ENCODE results near the gene DCTPP1. TPM values are rescaled to one million over a fixed set of nuclear protein-coding genes. Genes with fewer than 3 reads are reported as not detected.

The DCTPP1 gene
- total and polyA plus RNA-seq, 2 of the 4 experiments (the other 2 are of a cell fraction): 24.9 to 45.5 TPM

DNA sequence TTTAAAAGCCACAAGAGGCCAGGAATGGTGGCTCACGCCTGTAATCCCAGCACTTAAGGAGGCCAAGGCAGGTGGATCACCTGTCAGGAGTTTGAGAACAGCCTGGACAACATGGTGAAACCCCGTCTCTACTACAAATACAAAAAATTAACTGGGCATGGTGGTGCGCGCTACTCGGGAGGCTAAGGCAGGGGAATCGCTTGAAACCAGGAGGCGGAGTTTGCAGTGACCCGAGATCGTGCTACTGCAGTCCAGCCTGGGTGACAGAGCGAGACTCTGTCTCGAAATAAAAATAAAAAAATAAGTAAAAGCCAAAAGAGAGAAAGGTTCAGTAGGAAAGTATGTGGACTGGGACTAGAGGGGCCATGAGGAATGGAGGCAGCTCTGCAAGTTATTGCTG, 29.6 kb upstream of the DCTPP1 start:
- CTCF ChIA-PET: no interaction called here
- H3K9me3 ChIP-seq (ENCODE audit: control insufficient read depth, insufficient read depth, low read length): no peaks in the 10 kb centered on the region
- H3K36me3 ChIP-seq (ENCODE audit: control insufficient read depth, insufficient read depth, low read length): no peaks in the 10 kb centered on the region
- DNase-seq (no peak), ATAC-seq (ENCODE audit: low read depth) (no peak)
- no peak overlapping the region for H4K5ac ChIP-seq (ENCODE audit: low read depth, low read length)
- H3K9ac ChIP-seq (ENCODE audit: low read depth, low read length): no peak overlapping the region
- in situ Hi-C loops (cut with MboI; ENCODE audit: low sequenced_read_pairs) (no loop called here), intact Hi-C loops (cut with micrococcal nuclease) (no loop called here), dilution Hi-C loops (cut with HindIII; ENCODE audit: low sequenced_read_pairs, unreplicated experiment) (no loop called here)
- BruUV-seq (replicated peaks): no TSS peak
- no peak overlapping the region for H2BK20ac ChIP-seq (ENCODE audit: low read depth, low read length)
- no peak overlapping the region for H3K56ac ChIP-seq (ENCODE audit: extremely low read depth, insufficient read depth, low read length)
- no peak overlapping the region for H3K14ac ChIP-seq (replicated peaks; ENCODE audit: low read depth, low read length)
- POLR2A ChIA-PET (ENCODE audit: unreplicated experiment): no interaction called here
- no CpG with 5 or more reads among the region's 11 CpGs for WGBS, 2 experiments (ENCODE audit: extremely low coverage in 2 of 2, insufficient read length in 1 of 2)
- H3K9me1 ChIP-seq (ENCODE audit: insufficient read depth, low read length): no peaks in the 10 kb centered on the region
- no peak overlapping the region for H2AK9ac ChIP-seq (replicated peaks; ENCODE audit: low read depth, low read length, poor library complexity)
- no peak overlapping the region for H3K27ac ChIP-seq (ENCODE audit: insufficient read depth, low read length)
- no peak overlapping the region for H3K18ac ChIP-seq (ENCODE audit: low read depth, low read length)
- no peak overlapping the region for H3K4me2 ChIP-seq (ENCODE audit: low read depth, low read length)
- no peak overlapping the region for H2BK5ac ChIP-seq (ENCODE audit: low read depth, low read length, poor library complexity, severe bottlenecking)
- H2BK120ac ChIP-seq (ENCODE audit: low read depth, low read length): no peak overlapping the region
- H4K91ac ChIP-seq (ENCODE audit: insufficient read depth, low read depth, low read length): no peak overlapping the region
- H3K23ac ChIP-seq (ENCODE audit: low read depth, low read length): no peak overlapping the region
- no peak overlapping the region for H4K8ac ChIP-seq (ENCODE audit: low read depth in 2 of 2, low read length in 2 of 2)
- no peaks in the 10 kb centered on the region for H3K79me1 ChIP-seq (ENCODE audit: low read depth in 1 of 2, low read length in 2 of 2)
- no peaks in the 10 kb centered on the region for H3K4me1 ChIP-seq (ENCODE audit: control insufficient read depth, insufficient read depth, low read length)
- no peak overlapping the region for H3K4me3 ChIP-seq (ENCODE audit: insufficient read depth, low read depth, low read length)
- no peaks in the 10 kb centered on the region for H4K20me1 ChIP-seq (ENCODE audit: insufficient read depth, low read length)
- TF ChIP-seq BHLHE40 (IDR thresholded peaks at IDR 0.05; ENCODE audit: low read depth, low read length) (no peak), FOS (IDR thresholded peaks at IDR 0.05; ENCODE audit: low read depth, low read length) (no peak), RFX5 (IDR thresholded peaks at IDR 0.05; ENCODE audit: low read depth, low read length) (no peak), CTCF (conservative IDR thresholded peaks at IDR 0.05; ENCODE audit: low read depth, low read length) (no peak), MAZ (IDR thresholded peaks at IDR 0.05; ENCODE audit: borderline replicate concordance, low read depth, low read length) (no peak), NFE2L2 (IDR thresholded peaks at IDR 0.05; ENCODE audit: low read depth, low read length) (no peak), ELK1 (IDR thresholded peaks at IDR 0.05; ENCODE audit: borderline replicate concordance, low read depth, low read length) (no peak), CHD1 (IDR thresholded peaks at IDR 0.05; ENCODE audit: low read depth, low read length) (no peak), CEBPB (IDR thresholded peaks at IDR 0.05; ENCODE audit: low read depth, low read length) (no peak), RCOR1 (IDR thresholded peaks at IDR 0.05; ENCODE audit: insufficient replicate concordance, low read length) (no peak), SMC3 (IDR thresholded peaks at IDR 0.05; ENCODE audit: low read depth, low read length) (no peak), MXI1 (IDR thresholded peaks at IDR 0.05; ENCODE audit: borderline replicate concordance, low read depth, low read length) (no peak), RAD21 (IDR thresholded peaks at IDR 0.05; ENCODE audit: low read length) (no peak), POLR2A (IDR thresholded peaks at IDR 0.05; ENCODE audit: low read depth, low read length) (no peak), MAFK (IDR thresholded peaks at IDR 0.05; ENCODE audit: low read depth, low read length) (no peak)
- TF ChIP-seq, protein P1, sequence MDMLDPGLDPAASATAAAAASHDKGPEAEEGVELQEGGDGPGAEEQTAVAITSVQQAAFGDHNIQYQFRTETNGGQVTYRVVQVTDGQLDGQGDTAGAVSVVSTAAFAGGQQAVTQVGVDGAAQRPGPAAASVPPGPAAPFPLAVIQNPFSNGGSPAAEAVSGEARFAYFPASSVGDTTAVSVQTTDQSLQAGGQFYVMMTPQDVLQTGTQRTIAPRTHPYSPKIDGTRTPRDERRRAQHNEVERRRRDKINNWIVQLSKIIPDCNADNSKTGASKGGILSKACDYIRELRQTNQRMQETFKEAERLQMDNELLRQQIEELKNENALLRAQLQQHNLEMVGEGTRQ (IDR thresholded peaks at IDR 0.05; ENCODE audit: low read depth, low read length): no peak
- H2AFZ ChIP-seq (replicated peaks; ENCODE audit: low read length, poor library complexity): no peak overlapping the region
- no peak overlapping the region for H2BK15ac ChIP-seq (ENCODE audit: low read depth, low read length)
- H2AK5ac ChIP-seq (ENCODE audit: low read depth, low read length): no peak overlapping the region
- no peak overlapping the region for H3K4ac ChIP-seq (ENCODE audit: low read depth, low read length)
- H3K27me3 ChIP-seq (ENCODE audit: control insufficient read depth, insufficient read depth, low read length): peaks cover 19% of the 10 kb centered on the region
